GM23338 (cell line): ENCODE data around the gene SNRPF. TPM values are rescaled to one million over a fixed set of nuclear protein-coding genes. Genes with fewer than 3 reads are reported as not detected.

Experiments
- ATAC-seq: fragments of 200-7000 bp; cut with Tn5 transposase; 3 replicates; pipeline ENCODE4 v1.9.1; 2020
- DNase-seq: peaks from one replicate; pipeline ENCODE4 v3.0.0-alpha.2; 2015; ENCODE audit warnings: low spot score
- H2AFZ ChIP-seq: fragments of 200-600 bp; sonication (generic); 2 replicates; pipeline ENCODE4 v1.8.0; 2016; ENCODE audit warnings: antibody characterized with exemption, mild to moderate bottlenecking, moderate library complexity
- H3F3A ChIP-seq: fragments of 200-600 bp; sonication (generic); replicated peaks from 2 replicates; pipeline ENCODE4 v1.8.0; 2017; ENCODE audit warnings: antibody characterized with exemption, mixed run types, low read depth
- H3K27ac ChIP-seq: fragments of 200-600 bp; sonication (generic); 2 replicates; pipeline ENCODE4 v1.6.1; 2016; ENCODE audit warnings: low read depth
- H3K27me3 ChIP-seq: fragments of 200-600 bp; sonication (generic); 2 replicates; pipeline ENCODE4 v1.8.0; 2016; ENCODE audit warnings: mild to moderate bottlenecking, mixed run types, moderate library complexity; ENCODE audit not compliant: insufficient read depth
- H3K36me3 ChIP-seq: fragments of 200-600 bp; sonication (generic); 2 replicates; pipeline ENCODE4 v1.8.0; 2016; ENCODE audit warnings: mild to moderate bottlenecking; ENCODE audit not compliant: insufficient read depth
- H3K4me1 ChIP-seq: fragments of 200-600 bp; sonication (generic); 2 replicates; pipeline ENCODE4 v1.8.0; 2016; ENCODE audit warnings: mild to moderate bottlenecking, moderate library complexity; ENCODE audit not compliant: insufficient read depth
- H3K4me2 ChIP-seq: fragments of 200-600 bp; sonication (generic); 2 replicates; pipeline ENCODE4 v1.7.1; 2017; ENCODE audit warnings: mixed run types
- H3K4me3 ChIP-seq: fragments of 200-600 bp; sonication (generic); 2 replicates; pipeline ENCODE4 v1.6.1; 2016; ENCODE audit warnings: mixed run types
- H3K79me2 ChIP-seq: fragments of 200-600 bp; sonication (generic); replicated peaks from 2 replicates; pipeline ENCODE4 v1.8.0; 2017; ENCODE audit warnings: mild to moderate bottlenecking; ENCODE audit not compliant: insufficient read depth
- H3K9me2 ChIP-seq: fragments of 200-600 bp; sonication (generic); 2 replicates; pipeline ENCODE4 v1.8.0; 2017; ENCODE audit not compliant: insufficient read depth
- H4K20me1 ChIP-seq: fragments of 200-600 bp; sonication (generic); replicated peaks from 2 replicates; pipeline ENCODE4 v1.8.0; 2017; ENCODE audit warnings: mild to moderate bottlenecking; ENCODE audit not compliant: insufficient read depth
- H3K27ac Mint-ChIP-seq: 2 replicates; pipeline ENCODE4 v1.8.0; 2020; ENCODE audit warnings: inconsistent platforms, mild to moderate bottlenecking, moderate library complexity, mixed read lengths
- H3K27me3 Mint-ChIP-seq: 3 replicates; pipeline ENCODE4 v1.8.0; 2022; ENCODE audit warnings: low read depth, mild to moderate bottlenecking, moderate library complexity, mixed read lengths, inconsistent platforms; ENCODE audit not compliant: insufficient read depth, poor library complexity
- H3K36me3 Mint-ChIP-seq: 3 replicates; pipeline ENCODE4 v1.8.0; 2021; ENCODE audit warnings: low read depth, mild to moderate bottlenecking, inconsistent platforms, moderate library complexity, mixed read lengths
- H3K4me1 Mint-ChIP-seq: 3 replicates; pipeline ENCODE4 v1.8.0; 2020; ENCODE audit warnings: mild to moderate bottlenecking, inconsistent platforms, mixed read lengths
- H3K4me3 Mint-ChIP-seq: 3 replicates; pipeline ENCODE4 v1.8.0; 2021; ENCODE audit warnings: moderate library complexity, mild to moderate bottlenecking, inconsistent platforms, mixed read lengths
- H3K9me3 Mint-ChIP-seq: 3 replicates; pipeline ENCODE4 v1.8.0; 2020; ENCODE audit warnings: moderate library complexity, mild to moderate bottlenecking, inconsistent platforms, mixed read lengths
- CREB1 ChIP-seq: fragments of 250-450 bp; sonication (Bioruptor Pico); IDR thresholded peaks from 2 replicates; pipeline ENCODE4 v1.5.0; 2020; ENCODE audit warnings: low read depth, mild to moderate bottlenecking, moderate library complexity
- CTCF ChIP-seq, 2 experiments: fragments of 200-600 bp in 1 of 2; sonication (generic) in 1 of 2; conservative IDR thresholded peaks; 2 replicates each; pipeline versions ENCODE4 v1.5.1 to v1.6.1; 2016 to 2017; ENCODE audit warnings: antibody characterized with exemption in 2 of 2, low read depth in 2 of 2, mild to moderate bottlenecking in 2 of 2, moderate library complexity in 1 of 2
- ETS1 ChIP-seq: IDR thresholded peaks from 2 replicates; pipeline ENCODE4 v1.6.1; 2016; ENCODE audit warnings: antibody characterized with exemption
- EZH2phosphoT487 ChIP-seq: fragments of 200-600 bp; sonication (generic); IDR thresholded peaks from one replicate; pipeline ENCODE4 v1.8.1; 2018; ENCODE audit warnings: antibody characterized with exemption; ENCODE audit not compliant: unreplicated experiment
- POLR2AphosphoS5 ChIP-seq: IDR thresholded peaks from 2 replicates; pipeline ENCODE4 v1.6.1; 2016; ENCODE audit warnings: antibody characterized with exemption, low read depth
- REST ChIP-seq: IDR thresholded peaks from one replicate; pipeline ENCODE4 v1.6.1; 2018; ENCODE audit warnings: antibody characterized with exemption; ENCODE audit not compliant: unreplicated experiment
- polyA plus RNA-seq: library from polyadenylated mRNA; unstranded; fragments of >200 nt; fragmentation: Nextera tagmentation; extraction: Ambion mirVana; gene quantifications from 2 replicates; pipeline ENCODE4 v1.2.1, GENCODE V29; 2016
- total RNA-seq: library from RNA; depleted of rRNA; stranded (reverse); fragments of >200 nt; shearing (Covaris generic); gene quantifications from 2 replicates; pipeline ENCODE4 v1.2.3, GENCODE V29; 2014

Gene SNRPF
- total and polyA plus RNA-seq, 2 experiments from 2014 or later = 31.1 to 475 TPM

- peaks cover 13% of the 10 kb centered on the region for H3K4me1 Mint-ChIP-seq
- Histone ChIP-seq H3K27me3 (no peaks in the 10 kb centered on the region), H3K4me2 (no peak overlapping the region), H3F3A (no peaks in the 10 kb centered on the region), H4K20me1 (no peaks in the 10 kb centered on the region), H3K27ac (no peak overlapping the region), H2AFZ (no peak overlapping the region), H3K79me2 (no peaks in the 10 kb centered on the region), H3K9me2 (no peaks in the 10 kb centered on the region), H3K4me3 (no peak overlapping the region), H3K4me1 (peaks cover 9% of the 10 kb centered on the region), H3K36me3 (no peaks in the 10 kb centered on the region)
- DNase-seq (no peak), ATAC-seq (no peak)
- no peak overlapping the region for H3K27ac Mint-ChIP-seq
- peaks cover 5% of the 10 kb centered on the region for H3K27me3 Mint-ChIP-seq
- no peaks in the 10 kb centered on the region for H3K9me3 Mint-ChIP-seq
- no peak overlapping the region for H3K4me3 Mint-ChIP-seq
- no peaks in the 10 kb centered on the region for H3K36me3 Mint-ChIP-seq
- TF ChIP-seq ETS1 = no peak
- no peak for TF ChIP-seq POLR2AphosphoS5
- TF ChIP-seq CTCF (conservative IDR thresholded peaks at IDR 0.05; ENCODE audit: low read depth in 2 of 2) = no peak
Observed at GRCh38 chr12:95830335-95831089, 28.2 kb upstream of the SNRPF start.

- DNase-seq (no peak), ATAC-seq (no peak)
- H4K20me1 ChIP-seq = no peaks in the 10 kb centered on the region
- no peak overlapping the region for H3K4me2 ChIP-seq
- TF ChIP-seq CREB1 (CRISPR knock-in tag) (no peak), REST (no peak), ETS1 (no peak), EZH2phosphoT487 (no peak)
- Mint-ChIP-seq H3K27me3 (peaks cover 1% of the 10 kb centered on the region), H3K36me3 (no peaks in the 10 kb centered on the region), H3K27ac (no peak overlapping the region), H3K4me3 (no peak overlapping the region), H3K4me1 (peaks cover 11% of the 10 kb centered on the region), H3K9me3 (no peaks in the 10 kb centered on the region)
- H3K36me3 ChIP-seq = no peaks in the 10 kb centered on the region
- peaks cover 7% of the 10 kb centered on the region; the same call in 1 of the 2 replicates for H3K4me1 ChIP-seq
- no peaks in the 10 kb centered on the region for H3K27me3 ChIP-seq
- no peaks in the 10 kb centered on the region for H3F3A ChIP-seq
- no peak overlapping the region for H3K27ac ChIP-seq
- H3K79me2 ChIP-seq = no peaks in the 10 kb centered on the region
- no peak overlapping the region for H2AFZ ChIP-seq
- H3K4me3 ChIP-seq = no peak overlapping the region
- no peaks in the 10 kb centered on the region for H3K9me2 ChIP-seq
Observed at GRCh38 chr12:95834572-95834971, 24.2 kb upstream of the SNRPF start.
